Right lobe of liver (tissue), 6 donors: Measurements from ENCODE around the gene RCC2. TPM values are rescaled to one million over a fixed set of nuclear protein-coding genes. Genes with fewer than 3 reads are reported as not detected.

Experiments used
- ATAC-seq, 4 donors: fragments of 200-7000 bp; cut with Tn5 transposase; one replicate each; pipeline ENCODE4 v1.9.1; 2020; ENCODE audit warnings: mild to moderate bottlenecking in 4 of 4, moderate library complexity in 4 of 4
- DNase-seq, 3 donors: peaks; one replicate each; pipeline ENCODE4 v3.0.0-alpha.2; 2020
- H3K27ac ChIP-seq, 3 donors: fragments of 200-600 bp; one replicate each; pipeline ENCODE4 v1.8.0; 2022
- H3K27me3 ChIP-seq, 2 donors: fragments of 200-600 bp; one replicate each; pipeline ENCODE4 v1.8.0; 2022
- H3K36me3 ChIP-seq, 4 donors: fragments of 200-600 bp; sonication (generic) in 1 of 4; one replicate each; pipeline versions ENCODE4 v1.5.1 to v1.8.0; 2017 to 2022; ENCODE audit warnings: control low read depth in 1 of 4
- H3K4me1 ChIP-seq, 4 donors: fragments of 200-600 bp; sonication (generic) in 1 of 4; one replicate each; pipeline versions ENCODE4 v1.5.1 to v1.8.0; 2017 to 2022; ENCODE audit warnings: control low read depth in 1 of 4
- H3K4me3 ChIP-seq, 3 donors: fragments of 200-600 bp; one replicate each; pipeline ENCODE4 v1.8.0; 2022
- H3K9me3 ChIP-seq, 4 donors: fragments of 200-600 bp; sonication (generic) in 1 of 4; one replicate each; pipeline versions ENCODE4 v1.5.1 to v1.8.0; 2017 to 2022; ENCODE audit warnings: control low read depth in 1 of 4
- CTCF ChIP-seq, 4 donors: fragments of 200-600 bp in 3 of 4; fragments of 450-650 bp in 1 of 4; IDR thresholded peaks; one replicate each; pipeline versions ENCODE4 v1.5.1 to v1.8.0; 2016 to 2022; ENCODE audit warnings: antibody characterized with exemption in 4 of 4, mild to moderate bottlenecking in 2 of 4
- POLR2A ChIP-seq: fragments of 450-650 bp; IDR thresholded peaks from one replicate; pipeline ENCODE4 v1.6.1; 2017; ENCODE audit warnings: antibody characterized with exemption, mild to moderate bottlenecking
- WGBS: methylation state at CpG from one replicate; pipeline ENCODE4 v1.1.6; 2018; ENCODE audit warnings: low coverage, low lambda C conversion rate; ENCODE audit not compliant: insufficient coverage; ENCODE audit errors: missing lambda C conversion rate; 5-methylcytosine and 5-hydroxymethylcytosine counted together
- intact Hi-C, 2 donors: fragments of 100-400 bp; cut with DNase I; formaldehyde crosslinking; loops; one replicate each; pipeline versions ENCODE4 v1.11.2 to v1.14.1; 2022
- total RNA-seq, 6 experiments: library from RNA; depleted of rRNA in 2 of 6; stranded (reverse); fragments of >200 nt in 2 of 6; fragmentation: NEBNext Ultra II Directional in 3 of 6; extraction: Animal tissue kit (Norgen Biotek cat#: 25700) in 3 of 6; gene quantifications; one replicate each; pipeline versions ENCODE4 v1.1.0 to v1.2.4, GENCODE V29; 2016 to 2023
- donor health status: DM: no; HTN: yes; CAD: no.
- donor health status: DM: no; HTN: no; CAD: no.
- donor health status: DM: no; HTN: no; CAD: no.
- donor health status: DM: no; HTN: yes; CAD: no.
- donor health status: DM: no; HTN: yes; CAD: no.

The RCC2 gene
- total RNA-seq, 6 experiments from 2014 or later: 7.7 to 15.6 (median 11.6) TPM

DNA sequence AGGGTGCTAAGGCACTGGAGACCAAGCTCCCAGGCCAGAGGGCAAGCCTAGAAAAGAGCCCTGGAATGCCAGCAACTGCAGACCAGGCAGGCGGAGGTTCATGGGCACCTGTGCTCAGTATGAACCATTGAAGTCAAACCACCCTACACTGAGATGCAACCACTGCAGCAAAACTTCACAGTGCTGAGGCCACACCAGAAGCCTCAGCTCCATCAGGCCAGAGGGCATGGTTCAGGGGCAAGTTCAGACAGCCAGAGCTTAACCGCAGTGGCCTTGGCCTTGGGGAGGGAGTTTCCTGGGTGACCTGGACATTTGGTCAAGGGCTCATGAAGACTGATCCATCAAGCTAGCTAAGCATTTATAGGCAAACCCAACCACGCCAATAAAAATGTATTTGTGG is 7.1 kb downstream of the RCC2 start:
- Histone ChIP-seq H3K4me1 (peaks cover 0 to 45% (median 9%) of the 10 kb centered on the region in 4 donors), H3K4me3 (no peak overlapping the region), H3K9me3 (no peaks in the 10 kb centered on the region), H3K27ac (no peak overlapping the region), H3K36me3 (peaks cover 0 to 13% (median 5%) of the 10 kb centered on the region in 4 donors), H3K27me3 (no peaks in the 10 kb centered on the region)
- WGBS: 100% methylated on average over 1 of the region's 3 CpGs
- intact Hi-C loops: no loop called here
- TF ChIP-seq POLR2A (no peak), CTCF (IDR thresholded peaks at IDR 0.05) (no peak)
- ATAC-seq (no peak), DNase-seq (no peak)

GRCh38 chr1:17429183-17429582 is 10.3 kb downstream of the RCC2 start:
- H3K27ac ChIP-seq: no peak overlapping the region
- ATAC-seq (no peak), DNase-seq (no peak)
- H3K4me1 ChIP-seq: peaks cover 0 to 26% (median 5%) of the 10 kb centered on the region in 4 donors
- no peaks in the 10 kb centered on the region for H3K27me3 ChIP-seq
- H3K4me3 ChIP-seq: no peak overlapping the region
- TF ChIP-seq CTCF (IDR thresholded peaks at IDR 0.05) (no peak), POLR2A (no peak)
- H3K9me3 ChIP-seq: no peaks in the 10 kb centered on the region
- WGBS: 85% methylated on average over 9 of the region's 9 CpGs
- intact Hi-C loops: no loop called here
- peaks cover 0 to 33% (median 12%) of the 10 kb centered on the region in 4 donors for H3K36me3 ChIP-seq

DNA sequence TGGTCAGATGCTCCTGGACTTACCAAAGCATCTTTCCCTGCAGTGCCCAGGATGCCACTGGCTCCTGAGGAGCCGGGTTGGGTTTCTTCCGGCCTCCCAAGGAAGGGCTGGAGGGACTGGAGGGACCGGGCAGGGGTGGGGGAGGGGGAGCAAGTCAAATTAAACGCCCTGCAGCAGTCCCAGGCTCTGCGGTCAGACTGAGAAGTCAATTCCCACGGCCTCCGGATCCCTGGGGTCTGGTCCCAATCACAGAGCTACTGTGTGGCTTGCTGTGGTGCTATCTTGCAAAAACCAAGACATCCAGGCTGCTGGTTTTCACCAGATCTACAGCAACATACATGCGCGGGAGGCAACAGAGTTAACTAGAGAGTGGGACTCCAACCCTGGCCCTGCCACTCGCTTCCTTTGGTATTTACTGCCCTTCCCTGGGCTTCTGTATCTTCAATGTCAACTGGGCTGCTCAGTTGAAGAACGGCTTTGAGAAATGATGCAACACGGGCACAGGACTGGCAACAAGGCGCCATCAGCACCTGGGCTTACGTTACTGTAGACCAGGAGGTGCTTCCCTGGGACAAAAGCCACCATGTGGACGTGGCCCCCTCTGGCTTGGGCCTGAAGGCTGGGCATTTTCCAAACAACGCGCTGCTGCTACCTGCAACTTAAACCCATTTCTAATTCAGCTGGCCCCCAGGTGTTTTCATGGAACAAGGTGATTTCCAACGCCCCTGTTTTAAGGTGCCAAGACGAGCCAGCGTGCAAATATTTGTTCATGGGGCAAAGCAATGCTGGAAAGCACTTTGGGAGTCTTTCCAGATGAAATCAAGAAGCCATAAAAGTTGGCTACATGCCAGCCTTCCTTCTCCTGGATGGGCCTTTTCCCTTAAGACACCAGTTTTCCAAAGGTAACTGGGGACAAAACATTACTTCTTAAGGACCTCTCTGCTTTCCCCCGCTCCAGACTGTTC is 11.5 kb downstream of the RCC2 start:
- no peak overlapping the region for H3K4me3 ChIP-seq
- no peak for TF ChIP-seq POLR2A
- TF ChIP-seq CTCF (IDR thresholded peaks at IDR 0.05): no peak
- no peaks in the 10 kb centered on the region for H3K27me3 ChIP-seq
- H3K9me3 ChIP-seq: no peaks in the 10 kb centered on the region
- no peak overlapping the region for H3K27ac ChIP-seq
- ATAC-seq (no peak), DNase-seq (no peak)
- H3K4me1 ChIP-seq: peaks cover 0 to 19% (median 5%) of the 10 kb centered on the region in 4 donors
- WGBS: 59% methylated on average over 2 of the region's 21 CpGs
- intact Hi-C loops: no loop called here
- H3K36me3 ChIP-seq: peaks cover 0 to 39% (median 17%) of the 10 kb centered on the region in 4 donors

- intact Hi-C loops: no loop called here
- H3K27ac ChIP-seq: no peak overlapping the region
- peak in 1 of 4 donors; percentile 10 for ATAC-seq
- TF ChIP-seq CTCF (IDR thresholded peaks at IDR 0.05): no peak
- no peak for TF ChIP-seq POLR2A
- no peaks in the 10 kb centered on the region for H3K27me3 ChIP-seq
- peaks cover 0 to 56% (median 21%) of the 10 kb centered on the region in 4 donors for H3K36me3 ChIP-seq
- DNase-seq: no peak
- no peak overlapping the region for H3K4me3 ChIP-seq
- H3K4me1 ChIP-seq: peaks cover 0 to 12% (median 5%) of the 10 kb centered on the region in 4 donors
- WGBS: 96% methylated on average over 8 of the region's 18 CpGs
- H3K9me3 ChIP-seq: no peaks in the 10 kb centered on the region
These were observed 13.5 kb downstream of the RCC2 start for GRCh38 chr1:17425806-17426600.
